ENCODE measurements around the gene ILK.

The ILK gene

DNA sequence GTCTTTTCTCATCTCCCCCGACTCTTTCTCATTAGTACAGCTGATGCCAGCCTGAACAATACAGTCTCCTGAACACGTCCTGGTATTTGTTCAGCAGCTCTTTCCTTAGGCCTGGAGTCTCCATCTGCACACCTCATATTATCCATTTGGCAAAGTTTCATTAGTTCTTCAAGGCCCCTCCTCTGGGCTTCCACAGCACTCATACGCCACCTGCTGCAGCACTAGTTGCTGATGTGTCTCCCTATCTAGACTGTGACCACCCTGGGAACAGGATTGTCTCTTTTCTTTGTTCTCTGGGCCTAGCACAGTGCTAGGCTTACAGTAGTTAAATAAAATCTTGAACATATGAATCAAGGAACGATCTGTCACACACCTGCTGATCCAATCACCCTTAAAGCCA, 34.9 kb downstream of the ILK start:
- no peak for DNase-seq

DNA sequence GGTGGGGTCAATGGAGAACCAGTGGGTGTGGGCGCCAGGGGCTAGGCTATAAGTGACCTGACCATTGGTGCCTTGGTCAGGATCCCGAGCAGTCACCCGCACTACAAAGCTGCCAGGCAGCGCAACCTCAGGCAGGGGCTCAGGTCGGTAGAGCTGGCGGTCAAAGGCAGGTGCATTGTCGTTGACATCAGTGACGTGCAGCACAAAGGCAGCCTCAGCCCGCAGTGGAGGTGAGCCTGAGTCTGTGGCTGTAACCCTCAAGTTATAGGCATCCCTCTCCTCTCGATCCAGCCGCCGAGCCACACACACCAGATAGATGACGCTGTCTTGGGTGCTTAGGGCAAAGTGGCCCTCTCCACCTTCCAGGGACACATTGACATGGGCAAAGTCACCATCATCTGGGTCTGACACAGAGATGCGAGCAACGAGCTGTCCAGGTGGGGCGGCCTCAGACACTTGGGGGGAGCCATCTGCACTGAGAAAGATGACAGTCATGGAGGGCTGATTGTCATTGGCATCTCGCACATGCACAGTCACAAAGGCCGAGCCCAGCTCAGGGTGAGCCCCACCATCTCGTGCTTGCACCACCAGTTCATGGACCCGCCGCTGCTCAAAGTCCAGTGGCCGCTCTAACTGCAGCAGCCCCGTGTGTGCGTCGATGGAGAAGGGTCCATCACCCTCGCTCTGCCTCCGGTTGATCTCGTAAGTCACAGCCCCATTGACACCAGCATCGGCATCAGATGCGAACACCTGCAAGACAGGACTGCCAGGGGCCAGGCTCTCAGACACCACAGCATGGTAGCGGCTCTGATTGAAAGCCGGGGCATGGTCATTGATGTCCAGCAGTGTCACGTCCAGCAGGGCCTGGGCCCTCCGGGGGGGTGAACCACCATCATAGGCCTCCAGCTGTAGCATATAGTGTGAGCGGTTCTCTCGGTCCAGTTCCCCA, 36.7 kb downstream of the ILK start:
- DNase-seq = no peak

DNA sequence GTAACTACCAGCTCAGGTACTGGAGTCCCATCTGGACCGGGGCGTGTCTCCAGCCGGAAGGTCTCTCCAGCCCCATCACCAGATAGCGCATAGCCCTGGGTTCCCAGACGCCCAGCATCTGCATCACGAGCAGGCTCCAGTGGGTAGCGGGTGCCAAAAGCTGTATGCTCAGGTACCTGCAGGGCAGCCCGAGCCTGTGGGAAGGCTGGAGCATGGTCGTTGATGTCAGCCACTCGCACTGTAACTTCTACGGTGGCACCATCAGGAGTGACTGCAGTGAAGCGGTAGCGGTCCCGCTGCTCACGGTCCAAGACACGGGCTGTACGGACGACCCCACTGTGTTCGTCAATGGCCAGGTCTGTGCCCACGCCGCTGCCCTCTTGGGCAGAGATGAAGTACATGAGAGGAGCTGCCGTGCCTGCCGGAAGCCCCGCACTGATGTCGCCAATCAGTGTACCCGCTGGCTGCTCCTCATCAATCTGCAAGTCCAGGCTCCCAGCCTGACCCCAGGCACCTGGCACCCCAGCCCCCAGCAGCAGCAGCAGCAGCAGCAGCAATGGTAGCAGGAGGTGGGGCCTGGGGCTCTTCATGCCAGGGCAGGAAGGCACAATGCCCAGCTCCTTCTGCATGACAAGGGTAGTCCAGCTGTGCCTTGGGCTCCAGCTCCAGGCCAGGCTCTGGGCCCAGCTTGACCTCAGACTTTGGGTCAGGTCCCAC, 37.6 kb downstream of the ILK start:
- no peak for DNase-seq

DNA sequence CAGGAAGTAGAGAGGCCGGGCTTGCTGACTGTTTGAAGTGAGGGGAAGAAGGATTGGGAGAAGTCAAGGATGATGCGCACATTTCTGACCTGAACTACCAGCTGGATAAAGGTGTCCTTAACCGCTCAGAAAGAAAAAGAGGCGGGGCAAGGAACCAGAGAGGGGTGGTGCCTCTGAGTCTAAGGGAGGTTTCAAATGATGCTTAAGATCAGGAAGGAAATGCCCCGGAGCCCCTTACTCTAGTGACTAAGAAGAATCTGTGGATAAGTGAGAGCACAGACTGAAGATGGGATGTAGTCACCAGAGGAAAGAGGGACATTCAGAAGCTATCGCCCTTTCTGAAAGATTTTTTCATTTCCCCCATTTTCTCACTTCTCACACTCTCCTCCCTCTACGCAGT, 39.4 kb downstream of the ILK start:
- peak; percentile 6 for DNase-seq

DNA sequence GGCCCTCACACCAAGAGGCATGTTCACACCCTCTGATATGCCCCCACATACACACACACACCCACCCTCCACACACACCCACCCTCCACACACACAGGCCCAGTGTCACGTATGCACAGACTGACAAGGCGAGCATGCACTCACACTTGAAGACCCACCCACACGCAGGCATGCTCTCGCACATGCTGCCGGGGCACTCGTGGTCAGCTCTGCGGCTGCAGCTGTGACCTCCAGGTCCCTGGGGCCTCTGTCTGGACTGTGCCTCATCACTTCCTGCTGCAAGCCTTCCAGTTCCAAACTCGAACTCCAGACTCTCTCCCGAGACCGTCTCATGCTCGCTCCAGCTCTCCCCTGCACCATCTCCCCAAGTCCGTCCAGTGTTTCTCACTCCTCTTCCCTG, 42.5 kb downstream of the ILK start:
- peak; percentile 78 for DNase-seq

DNA sequence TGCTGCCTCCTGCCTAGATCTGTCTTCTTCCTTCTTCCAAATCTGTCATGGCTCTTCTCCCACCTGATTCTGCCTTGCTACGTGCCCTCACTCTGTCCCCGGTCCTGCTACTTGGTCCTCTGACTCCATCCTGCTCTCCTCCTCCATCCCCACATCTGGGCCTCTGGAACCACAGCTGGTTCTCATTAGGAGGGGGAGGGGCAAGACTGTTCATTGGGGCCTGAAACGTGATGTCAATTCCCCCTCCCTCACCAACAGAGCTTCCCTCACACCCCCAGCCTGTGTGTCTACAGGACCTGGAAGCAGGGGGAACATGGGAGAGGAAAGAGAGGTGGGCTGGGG, 43.0 kb downstream of the ILK start:
- DNase-seq = peak; percentile 66

DNA sequence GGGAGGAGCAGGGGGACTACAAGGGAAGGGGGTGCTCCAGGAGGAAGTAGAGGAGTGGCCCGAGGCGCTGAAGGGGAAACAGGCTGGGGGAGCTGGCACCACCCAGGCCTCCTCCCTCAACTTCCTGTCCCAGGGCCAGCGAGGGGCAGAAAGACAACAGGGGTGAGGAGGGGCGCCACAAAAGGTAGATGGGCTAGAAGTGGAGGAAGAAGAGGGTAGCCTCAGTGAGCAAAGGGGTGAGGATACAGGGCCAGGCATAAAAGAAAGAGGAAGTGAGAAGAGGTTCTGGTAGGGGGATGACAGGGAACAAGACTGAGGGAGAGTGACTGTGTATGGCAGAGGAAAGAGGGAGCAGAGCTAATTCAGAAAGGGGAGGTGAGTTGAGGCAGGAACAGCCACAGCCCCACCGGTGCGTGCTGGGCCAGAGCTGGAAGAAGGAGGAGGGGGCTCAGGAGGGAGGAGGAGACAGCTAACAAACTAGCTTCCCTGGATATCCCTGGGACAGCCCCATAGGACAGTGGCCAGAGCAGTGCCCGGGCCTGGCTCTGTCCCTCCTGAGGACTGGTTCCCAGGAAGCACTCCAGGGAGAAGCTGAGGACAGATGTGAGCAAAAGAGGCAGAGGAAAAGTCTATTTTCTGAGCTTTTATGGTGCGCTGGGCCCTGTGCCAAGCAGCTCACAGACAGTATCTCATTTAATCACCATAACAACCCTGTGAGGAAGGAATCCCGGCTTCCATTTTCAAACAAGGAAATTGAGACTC, 43.5 kb downstream of the ILK start:
- peak; percentile 87 for DNase-seq

DNA sequence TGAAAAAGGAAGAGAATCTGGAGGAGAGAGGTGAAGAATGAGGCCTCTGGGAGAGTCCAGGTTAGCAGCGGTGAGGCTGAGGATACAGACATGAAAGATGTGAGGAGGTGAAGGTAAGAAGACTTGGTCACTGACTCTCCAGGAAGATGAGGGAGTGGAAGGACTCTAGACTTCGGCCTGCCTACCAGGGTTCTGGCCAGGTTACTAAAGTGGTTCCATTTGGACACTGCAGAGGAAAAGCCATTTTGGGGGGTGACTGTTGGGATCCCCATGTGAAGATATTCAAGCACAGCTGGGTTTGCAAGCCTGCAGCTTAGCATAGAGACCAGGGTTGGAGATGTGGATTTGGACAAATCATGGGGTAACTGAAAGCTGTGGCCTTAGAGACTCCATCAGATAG, 44.3 kb downstream of the ILK start:
- DNase-seq = no peak

DNA sequence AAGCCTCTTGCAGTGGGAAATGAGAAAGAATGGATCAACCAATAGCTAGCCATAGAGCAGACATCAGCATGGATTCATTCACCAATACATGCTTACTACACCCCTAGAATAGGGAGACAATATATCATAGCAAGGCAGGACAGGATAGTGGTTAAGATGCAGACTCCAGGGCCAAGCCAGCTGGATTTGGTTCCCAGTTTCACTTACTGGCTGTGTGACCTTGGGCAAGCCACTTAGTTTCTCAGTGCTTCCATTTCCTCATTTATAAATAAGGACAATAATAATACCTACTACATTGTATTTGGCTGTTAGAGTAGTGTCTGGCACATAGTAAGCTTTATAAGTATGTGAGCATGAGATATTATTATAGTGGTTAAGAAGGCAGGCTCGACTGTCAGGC, 44.9 kb downstream of the ILK start:
- DNase-seq = peak; percentile 97

DNA sequence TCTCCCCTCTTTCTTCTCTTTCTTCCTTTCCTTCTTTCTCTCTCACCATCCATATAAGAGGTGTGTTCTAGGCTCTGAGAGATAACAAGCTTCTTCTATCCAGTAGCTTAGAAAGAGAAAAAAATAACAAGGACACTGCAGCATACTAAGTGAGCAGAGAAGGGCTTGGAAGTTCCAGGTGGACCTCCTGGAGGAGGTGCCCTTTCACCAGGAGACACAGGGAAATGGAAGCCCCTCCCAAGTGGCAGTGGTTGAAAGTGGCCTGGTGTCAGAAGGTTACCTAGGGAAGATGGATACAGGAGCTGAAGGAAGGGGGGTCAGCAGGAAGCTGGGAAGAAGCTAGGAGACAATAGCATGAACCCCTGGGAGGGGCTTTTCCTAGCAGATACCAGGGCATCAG, 46.5 kb downstream of the ILK start:
- no peak for DNase-seq

DNA sequence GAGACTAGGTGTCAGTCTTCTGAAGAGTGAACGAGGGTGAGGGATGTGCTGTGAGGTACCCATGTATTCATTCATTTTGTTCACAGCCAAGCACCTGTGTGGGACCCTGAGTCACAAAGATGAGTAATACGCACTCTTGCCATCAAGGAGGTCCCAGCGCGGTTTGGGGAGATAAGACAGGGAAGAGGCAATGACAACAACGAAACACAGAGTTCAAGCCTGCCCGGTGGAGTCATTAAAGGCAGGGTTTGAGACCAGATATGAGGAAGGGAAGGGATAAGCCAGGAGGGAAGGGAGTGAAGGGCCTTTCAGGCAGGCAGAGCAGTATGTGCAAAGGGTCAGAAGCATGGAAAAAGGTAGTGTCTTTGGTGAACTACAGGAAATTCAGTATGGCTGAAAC, 47.4 kb downstream of the ILK start:
- DNase-seq = no peak

DNA sequence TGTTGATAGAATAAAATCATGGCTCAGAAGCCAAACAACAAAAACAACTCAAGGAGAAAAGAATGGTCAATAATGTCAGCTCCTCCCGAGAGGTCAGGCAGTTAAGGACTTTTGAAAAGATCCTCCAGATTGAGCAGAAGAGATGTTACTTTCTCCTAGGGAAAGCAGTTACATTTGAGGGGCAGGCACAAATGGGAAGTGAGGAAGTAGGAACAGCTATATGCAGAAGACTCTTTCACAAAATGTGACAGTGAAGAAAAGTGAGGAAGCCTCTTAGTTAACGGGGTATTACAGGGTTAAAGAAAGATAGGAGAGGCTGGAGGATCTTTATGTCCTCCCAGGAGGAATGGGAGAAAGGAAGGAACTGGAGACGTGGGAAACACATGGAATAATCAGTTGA, 48.6 kb downstream of the ILK start:
- DNase-seq = no peak

DNA sequence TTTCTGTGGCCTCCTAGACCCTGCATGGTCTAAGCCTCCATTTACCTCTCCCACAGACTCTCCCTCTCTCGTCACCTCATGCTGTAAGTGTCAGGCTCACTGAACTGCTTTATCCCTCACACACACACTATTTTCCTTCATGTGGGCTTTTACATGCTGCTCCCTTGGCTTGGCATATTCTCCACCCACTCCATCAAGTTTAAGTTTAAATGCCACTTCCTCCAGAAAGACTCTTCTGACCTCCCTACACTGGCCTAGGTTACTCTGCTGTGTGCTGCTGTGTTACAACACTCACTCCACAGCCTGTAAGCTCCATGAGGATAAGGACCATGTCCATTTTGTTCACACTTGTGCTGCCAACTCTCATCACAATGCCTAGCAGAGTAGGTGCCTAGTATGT, 49.5 kb downstream of the ILK start:
- DNase-seq = peak; percentile 61

DNA sequence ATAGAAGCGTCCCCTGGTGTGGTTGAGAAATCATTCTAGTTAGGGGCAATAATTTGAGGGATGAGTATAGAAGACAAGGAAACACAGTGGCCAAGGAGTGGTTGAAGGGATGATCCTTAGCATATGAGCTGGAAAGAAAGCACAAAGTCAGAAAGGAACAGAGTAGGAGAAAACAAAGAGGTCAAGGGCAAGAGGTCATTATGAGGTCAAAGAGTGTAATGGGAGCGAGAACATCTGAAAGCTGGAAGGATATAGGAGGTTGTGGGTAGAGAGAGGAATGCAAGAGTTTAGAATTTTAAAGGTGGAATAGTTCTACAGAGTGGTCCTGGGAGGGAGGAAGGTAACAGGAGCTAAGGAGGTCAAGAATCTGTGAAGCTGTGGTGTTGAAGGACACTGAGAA, 50.1 kb downstream of the ILK start:
- DNase-seq = no peak

DNA sequence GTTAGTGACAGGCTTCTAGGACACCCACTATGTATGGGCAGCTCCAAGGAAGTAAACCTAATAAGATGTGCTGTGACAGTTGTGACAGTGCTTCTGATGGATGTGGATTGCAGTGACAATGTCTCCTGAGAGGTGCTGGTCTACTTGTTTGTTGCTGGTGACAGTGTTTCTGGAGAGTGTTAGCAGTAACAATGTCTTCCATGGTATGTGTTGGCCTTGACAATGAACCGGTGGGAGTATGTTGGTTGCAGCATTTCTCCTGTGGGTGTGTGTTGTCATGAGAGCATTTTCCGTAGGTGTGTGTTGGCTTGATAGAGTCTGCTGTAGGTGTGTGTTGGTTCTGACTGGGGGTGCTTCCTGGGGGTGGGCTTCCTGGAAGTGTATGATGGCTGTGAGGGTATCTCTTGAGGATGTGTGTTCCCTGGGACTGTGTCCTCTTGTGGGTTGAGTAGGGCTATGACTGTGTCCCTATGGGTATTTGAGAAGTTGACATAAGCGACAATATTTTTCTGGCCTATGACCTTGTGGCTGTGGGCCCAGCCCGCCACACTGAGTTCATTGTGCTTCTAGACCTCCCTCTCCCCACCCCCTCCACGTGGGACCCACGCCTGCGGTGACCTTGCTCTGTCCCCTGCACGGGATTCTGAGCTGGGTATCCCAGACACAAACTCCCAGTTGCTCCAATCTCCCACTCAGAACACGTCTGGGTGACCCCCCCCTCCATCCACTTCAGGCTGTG, 50.9 kb downstream of the ILK start:
- no peak for DNase-seq

DNA sequence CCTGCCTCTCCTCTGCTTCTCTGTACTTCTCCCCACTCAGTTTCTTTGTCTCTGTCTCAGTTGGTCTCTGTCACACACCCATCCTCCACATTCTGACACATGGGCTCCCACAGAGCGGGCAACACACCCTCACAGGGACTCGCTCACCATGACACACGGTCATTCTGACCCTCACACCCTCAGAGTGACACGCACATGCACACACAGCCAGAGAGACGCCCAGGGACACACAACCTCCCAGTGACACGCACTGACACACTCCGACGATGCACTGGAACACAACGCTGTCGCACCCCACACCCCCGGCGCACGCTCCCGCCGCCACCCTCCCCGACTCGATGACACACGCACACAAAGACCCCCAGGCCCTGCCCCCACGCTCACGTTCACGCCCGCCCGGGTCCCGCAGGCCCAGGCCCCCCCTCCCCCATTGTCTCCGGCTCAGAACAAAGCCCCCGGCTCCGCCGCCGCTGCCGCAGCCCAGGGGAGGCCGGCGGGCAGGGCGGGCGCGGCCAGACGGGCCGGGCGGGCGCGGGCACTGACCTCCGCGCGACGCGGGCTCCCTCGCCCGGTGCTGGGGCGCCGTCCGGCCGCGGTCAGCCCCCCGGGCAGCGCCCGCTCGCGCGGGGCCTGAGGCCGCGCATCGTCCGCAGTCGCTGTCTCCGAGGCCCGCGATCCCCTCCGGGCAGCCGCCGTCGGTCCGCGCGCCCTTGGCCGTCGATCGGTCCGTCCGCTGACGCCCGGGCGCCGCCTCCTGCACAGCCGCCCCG, 51.6 kb downstream of the ILK start:
- DNase-seq = no peak

DNA sequence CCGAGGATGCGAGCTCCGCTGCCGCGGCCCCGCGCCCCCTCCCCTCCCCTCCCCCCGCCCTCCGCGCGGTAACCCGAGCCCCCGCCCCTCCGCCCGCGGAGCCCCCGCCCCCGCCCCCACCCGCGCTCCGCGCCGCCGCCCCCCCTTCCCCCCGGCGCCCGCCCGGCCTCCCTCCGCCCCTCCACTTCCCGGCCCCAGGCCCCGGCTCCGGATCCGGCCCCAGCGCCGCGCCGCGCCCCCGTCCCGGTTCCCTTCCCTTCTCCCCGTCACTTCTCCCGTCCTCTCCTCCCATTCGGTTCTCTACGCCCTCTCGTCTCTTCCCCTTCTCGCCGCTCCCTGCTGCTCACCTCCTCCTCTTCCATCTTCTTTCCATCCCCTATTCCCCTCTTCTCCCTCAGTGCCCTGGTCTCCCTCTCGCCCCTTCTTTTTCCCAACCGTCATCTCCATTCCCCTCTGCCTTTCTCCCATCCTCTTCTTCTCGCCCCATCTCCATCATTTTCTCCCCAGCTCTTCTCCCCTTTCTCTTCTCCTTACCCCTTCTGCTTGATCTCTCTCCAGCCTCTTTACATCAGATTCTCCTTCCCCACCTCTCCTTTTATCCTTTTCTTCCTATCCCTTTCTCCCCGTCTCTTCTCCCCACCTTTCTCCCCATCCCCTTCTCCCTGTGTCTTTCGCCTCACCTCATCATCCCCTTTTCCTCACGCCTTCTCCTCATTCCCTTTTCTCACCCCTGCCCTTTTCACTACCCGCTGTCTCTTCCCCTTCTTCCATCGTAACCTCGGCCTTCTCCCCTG, 52.4 kb downstream of the ILK start, which contains the start of gene DCHS1:
Gene DCHS1, minus strand, starts transcription at position 20 of the 794 bp plus-strand sequence. CDS start 14,196 bp downstream, outside the sequence.
- no peak for DNase-seq

DNA sequence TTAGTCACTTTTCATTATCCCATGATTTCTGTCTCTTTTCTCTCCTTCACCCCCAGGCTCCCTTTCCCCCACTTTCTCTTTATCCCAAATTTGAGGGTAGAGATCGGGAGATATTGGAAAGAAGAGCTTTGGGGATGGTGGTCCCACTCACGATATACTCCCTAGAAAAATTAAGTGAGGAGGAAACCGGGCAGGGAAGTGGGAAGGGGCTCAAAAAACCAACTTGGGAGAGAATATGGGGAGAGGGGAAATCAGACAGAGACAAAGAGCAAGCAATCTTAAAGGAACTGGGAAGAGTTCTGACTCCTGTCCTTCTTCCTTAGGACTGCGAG, 53.0 kb downstream of the ILK start:
- DNase-seq = no peak

DNA sequence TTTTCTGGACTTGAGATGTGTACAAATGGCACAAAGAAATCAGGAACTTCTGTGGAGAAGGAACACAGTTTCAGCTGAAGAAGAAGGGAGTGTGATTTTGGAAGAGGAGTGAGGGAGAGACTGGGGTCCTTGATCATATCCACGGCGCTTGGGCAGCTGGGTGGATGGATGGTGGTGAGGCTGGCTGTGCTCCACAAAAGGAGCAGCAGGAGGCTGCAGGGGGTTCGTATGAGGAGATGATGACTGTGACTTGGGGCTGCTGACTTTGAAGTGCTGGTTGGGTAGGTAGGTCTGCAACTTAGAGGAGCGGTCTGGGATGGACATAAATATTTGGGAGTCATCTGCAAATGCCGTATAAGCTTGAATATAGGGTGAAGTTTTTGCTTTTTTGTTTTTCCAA, 53.4 kb downstream of the ILK start:
- DNase-seq = no peak

DNA sequence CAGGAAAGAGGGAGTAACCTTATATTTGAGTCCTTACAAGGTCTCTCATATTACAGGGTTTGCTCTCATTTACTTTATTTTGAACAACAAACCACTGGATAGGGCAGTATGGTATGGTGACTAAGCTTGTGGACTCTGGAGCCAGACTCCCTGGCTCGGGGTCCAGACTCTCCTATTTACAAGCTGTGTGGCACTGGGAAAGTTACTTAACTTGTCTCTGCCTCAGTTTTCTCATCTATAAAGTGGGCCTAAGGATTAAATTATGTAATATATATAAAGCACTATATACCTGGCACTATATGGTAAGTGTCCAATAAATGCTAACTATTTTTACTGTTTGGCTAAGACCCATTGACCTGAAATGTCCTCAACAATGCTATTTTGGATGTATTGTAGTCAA, 53.8 kb downstream of the ILK start:
- DNase-seq = no peak

DNA sequence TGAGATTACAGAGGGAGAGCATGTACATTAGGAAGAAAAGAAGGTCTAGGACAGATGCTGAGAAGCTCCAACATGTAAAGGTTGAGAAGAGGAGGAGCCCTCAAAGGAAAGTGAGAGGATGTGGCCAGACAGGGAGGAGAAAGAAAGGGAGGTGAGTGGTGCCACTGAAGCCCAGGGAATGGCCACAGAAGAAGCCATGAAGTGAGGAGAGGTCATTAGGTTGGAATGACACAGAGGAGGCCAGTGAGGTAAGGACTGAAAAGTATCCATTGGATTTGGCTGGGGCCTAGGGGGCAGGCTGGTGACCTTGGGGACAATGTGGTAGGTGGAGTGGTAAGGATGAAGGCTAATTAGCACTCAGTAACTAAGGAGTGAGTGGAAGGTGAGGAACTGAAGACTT, 55.1 kb downstream of the ILK start:
- no peak for DNase-seq

Measured in MV-4-11 (cell line).